Measurements from ENCODE around the gene NRSN1.

NRSN1 gene

GRCh38 chr6:24107294-24107693 is 18.7 kb upstream of the NRSN1 start:
- no peak overlapping the region for H2AK5ac ChIP-seq (ENCODE audit: low read length, severe bottlenecking)
- H3K27me3 ChIP-seq (ENCODE audit: control insufficient read depth in 1 of 2, insufficient read depth in 1 of 2, low read length in 2 of 2): no peaks in the 10 kb centered on the region

GRCh38 chr6:24108056-24108455 is 18.0 kb upstream of the NRSN1 start:
- no peak overlapping the region for H2BK12ac ChIP-seq (ENCODE audit: low read length in 2 of 2)
- H3K4me2 ChIP-seq (ENCODE audit: low read length, poor library complexity, severe bottlenecking): no peak overlapping the region
- H2AK5ac ChIP-seq (ENCODE audit: low read length, severe bottlenecking): no peak overlapping the region
- no peak overlapping the region for H3K18ac ChIP-seq (ENCODE audit: low read depth in 1 of 2, low read length in 2 of 2)
- H4K91ac ChIP-seq (ENCODE audit: low read length): no peak overlapping the region
- H4K8ac ChIP-seq (ENCODE audit: low read length): no peak overlapping the region
- H3K27me3 ChIP-seq (ENCODE audit: control insufficient read depth in 1 of 2, insufficient read depth in 1 of 2, low read length in 2 of 2): no peaks in the 10 kb centered on the region
- no peak overlapping the region for H2BK5ac ChIP-seq (ENCODE audit: low read depth, low read length, poor library complexity, severe bottlenecking)
- H2AFZ ChIP-seq (ENCODE audit: low read depth, low read length): no peak overlapping the region
- H2BK120ac ChIP-seq (ENCODE audit: low read depth, low read length): no peak overlapping the region
- no peak overlapping the region for H3K4me3 ChIP-seq (ENCODE audit: insufficient read depth in 1 of 2, low read depth in 1 of 2, low read length in 2 of 2)
- WGBS: 57% methylated on average over 6 of the region's 6 CpGs
- no peak overlapping the region for H3K9ac ChIP-seq (ENCODE audit: low read length)
- H2BK15ac ChIP-seq (ENCODE audit: low read depth, poor library complexity, severe bottlenecking): no peak overlapping the region
- no peaks in the 10 kb centered on the region for H3K36me3 ChIP-seq (ENCODE audit: control insufficient read depth in 1 of 2, insufficient read depth in 2 of 2, low read depth in 1 of 2, low read length in 2 of 2)
- H3K79me1 ChIP-seq (replicated peaks; ENCODE audit: low read length, poor library complexity, severe bottlenecking): no peaks in the 10 kb centered on the region
- no peak overlapping the region for H3K4ac ChIP-seq (ENCODE audit: low read depth in 1 of 2, low read length in 2 of 2)
- H3K4me1 ChIP-seq (ENCODE audit: control insufficient read depth, insufficient read depth, low read depth, low read length): no peaks in the 10 kb centered on the region
- no peak overlapping the region for H3K23ac ChIP-seq (ENCODE audit: low read length in 2 of 2)
- no peak overlapping the region for H3K27ac ChIP-seq (ENCODE audit: low read length, poor library complexity, severe bottlenecking)
- DNase-seq: no peak
- no peaks in the 10 kb centered on the region for H3K9me3 ChIP-seq (ENCODE audit: control insufficient read depth, low read length)
- H3K14ac ChIP-seq (ENCODE audit: low read length in 2 of 2): no peak overlapping the region

More at GRCh38 chr6:24107294-24107693, 18.7 kb upstream of the NRSN1 start:
- Histone ChIP-seq H3K36me3 (ENCODE audit: control insufficient read depth in 1 of 2, insufficient read depth in 2 of 2, low read depth in 1 of 2, low read length in 2 of 2) (no peaks in the 10 kb centered on the region), H2BK12ac (ENCODE audit: low read length in 2 of 2) (no peak overlapping the region), H4K91ac (ENCODE audit: low read length) (no peak overlapping the region), H3K4me3 (ENCODE audit: insufficient read depth in 1 of 2, low read depth in 1 of 2, low read length in 2 of 2) (no peak overlapping the region), H2BK5ac (ENCODE audit: low read depth, low read length, poor library complexity, severe bottlenecking) (no peak overlapping the region), H3K9me3 (ENCODE audit: control insufficient read depth, low read length) (no peaks in the 10 kb centered on the region), H3K23ac (ENCODE audit: low read length in 2 of 2) (no peak overlapping the region), H3K79me1 (replicated peaks; ENCODE audit: low read length, poor library complexity, severe bottlenecking) (no peaks in the 10 kb centered on the region), H2BK15ac (ENCODE audit: low read depth, poor library complexity, severe bottlenecking) (no peak overlapping the region), H4K8ac (ENCODE audit: low read length) (no peak overlapping the region), H3K14ac (ENCODE audit: low read length in 2 of 2) (no peak overlapping the region), H2BK120ac (ENCODE audit: low read depth, low read length) (no peak overlapping the region), H3K4ac (ENCODE audit: low read depth in 1 of 2, low read length in 2 of 2) (no peak overlapping the region), H3K4me2 (ENCODE audit: low read length, poor library complexity, severe bottlenecking) (no peak overlapping the region), H2AFZ (ENCODE audit: low read depth, low read length) (no peak overlapping the region), H3K27ac (ENCODE audit: low read length, poor library complexity, severe bottlenecking) (no peak overlapping the region), H3K4me1 (ENCODE audit: control insufficient read depth, insufficient read depth, low read depth, low read length) (no peaks in the 10 kb centered on the region), H3K9ac (ENCODE audit: low read length) (no peak overlapping the region), H3K18ac (ENCODE audit: low read depth in 1 of 2, low read length in 2 of 2) (no peak overlapping the region)
- DNase-seq: no peak
- WGBS: 27% methylated on average over 1 of the region's 1 CpG

- Histone ChIP-seq H2BK120ac (ENCODE audit: low read depth, low read length) (no peak overlapping the region), H3K23ac (ENCODE audit: low read length in 2 of 2) (no peak overlapping the region), H3K4ac (ENCODE audit: low read depth in 1 of 2, low read length in 2 of 2) (no peak overlapping the region), H4K8ac (ENCODE audit: low read length) (no peak overlapping the region), H3K36me3 (ENCODE audit: control insufficient read depth in 1 of 2, insufficient read depth in 2 of 2, low read depth in 1 of 2, low read length in 2 of 2) (no peaks in the 10 kb centered on the region), H3K9me3 (ENCODE audit: control insufficient read depth, low read length) (no peaks in the 10 kb centered on the region), H4K91ac (ENCODE audit: low read length) (no peak overlapping the region), H2AFZ (ENCODE audit: low read depth, low read length) (no peak overlapping the region), H3K4me2 (ENCODE audit: low read length, poor library complexity, severe bottlenecking) (no peak overlapping the region), H2BK12ac (ENCODE audit: low read length in 2 of 2) (no peak overlapping the region), H2BK15ac (ENCODE audit: low read depth, poor library complexity, severe bottlenecking) (no peak overlapping the region), H3K4me1 (ENCODE audit: control insufficient read depth, insufficient read depth, low read depth, low read length) (no peaks in the 10 kb centered on the region), H3K79me1 (replicated peaks; ENCODE audit: low read length, poor library complexity, severe bottlenecking) (no peaks in the 10 kb centered on the region), H2BK5ac (ENCODE audit: low read depth, low read length, poor library complexity, severe bottlenecking) (no peak overlapping the region), H3K14ac (ENCODE audit: low read length in 2 of 2) (no peak overlapping the region), H2AK5ac (ENCODE audit: low read length, severe bottlenecking) (no peak overlapping the region), H3K4me3 (ENCODE audit: insufficient read depth in 1 of 2, low read depth in 1 of 2, low read length in 2 of 2) (no peak overlapping the region), H3K18ac (ENCODE audit: low read depth in 1 of 2, low read length in 2 of 2) (no peak overlapping the region), H3K27me3 (ENCODE audit: control insufficient read depth in 1 of 2, insufficient read depth in 1 of 2, low read length in 2 of 2) (no peaks in the 10 kb centered on the region), H3K27ac (ENCODE audit: low read length, poor library complexity, severe bottlenecking) (no peak overlapping the region), H3K9ac (ENCODE audit: low read length) (no peak overlapping the region)
- no CpG with 5 or more reads among the region's 1 CpG for WGBS
- no peak for DNase-seq
Observed at GRCh38 chr6:24110417-24110816, 15.6 kb upstream of the NRSN1 start.

- Histone ChIP-seq H2BK12ac (ENCODE audit: low read length in 2 of 2) (no peak overlapping the region), H3K9ac (ENCODE audit: low read length) (no peak overlapping the region), H3K18ac (ENCODE audit: low read depth in 1 of 2, low read length in 2 of 2) (no peak overlapping the region), H3K27me3 (ENCODE audit: control insufficient read depth in 1 of 2, insufficient read depth in 1 of 2, low read length in 2 of 2) (no peaks in the 10 kb centered on the region), H2BK15ac (ENCODE audit: low read depth, poor library complexity, severe bottlenecking) (no peak overlapping the region), H3K14ac (ENCODE audit: low read length in 2 of 2) (no peak overlapping the region), H3K79me1 (replicated peaks; ENCODE audit: low read length, poor library complexity, severe bottlenecking) (no peaks in the 10 kb centered on the region), H2BK120ac (ENCODE audit: low read depth, low read length) (no peak overlapping the region), H2AFZ (ENCODE audit: low read depth, low read length) (no peak overlapping the region), H3K9me3 (ENCODE audit: control insufficient read depth, low read length) (no peaks in the 10 kb centered on the region), H4K91ac (ENCODE audit: low read length) (no peak overlapping the region), H4K8ac (ENCODE audit: low read length) (no peak overlapping the region), H3K27ac (ENCODE audit: low read length, poor library complexity, severe bottlenecking) (no peak overlapping the region), H3K4me1 (ENCODE audit: control insufficient read depth, insufficient read depth, low read depth, low read length) (no peaks in the 10 kb centered on the region), H3K36me3 (ENCODE audit: control insufficient read depth in 1 of 2, insufficient read depth in 2 of 2, low read depth in 1 of 2, low read length in 2 of 2) (no peaks in the 10 kb centered on the region), H3K4me2 (ENCODE audit: low read length, poor library complexity, severe bottlenecking) (no peak overlapping the region), H2BK5ac (ENCODE audit: low read depth, low read length, poor library complexity, severe bottlenecking) (no peak overlapping the region), H3K4ac (ENCODE audit: low read depth in 1 of 2, low read length in 2 of 2) (no peak overlapping the region), H3K4me3 (ENCODE audit: insufficient read depth in 1 of 2, low read depth in 1 of 2, low read length in 2 of 2) (no peak overlapping the region), H3K23ac (ENCODE audit: low read length in 2 of 2) (no peak overlapping the region), H2AK5ac (ENCODE audit: low read length, severe bottlenecking) (no peak overlapping the region)
- no peak for DNase-seq
Observed at GRCh38 chr6:24113891-24114290, 12.1 kb upstream of the NRSN1 start.

All from mesenchymal stem cell (in vitro differentiated cells and primary cell).